HL-60 (cell line): ENCODE data around the gene GYG2.

ENCODE experiments used
- DNase-seq, 2 experiments: peaks; one replicate each; pipeline ENCODE4 v3.0.0-alpha.2; 2010 to 2020; ENCODE audit warnings: low read depth in 1 of 2, low spot score in 1 of 2
- H3K27ac ChIP-seq: fragments of 250-450 bp; sonication (Bioruptor Pico); replicated peaks from 2 replicates; pipeline ENCODE4 v1.5.1; 2020; ENCODE audit warnings: mild to moderate bottlenecking, moderate library complexity
- H3K27me3 ChIP-seq: fragments of 250-450 bp; sonication (Bioruptor Pico); 2 replicates; pipeline ENCODE4 v1.5.1; 2021; ENCODE audit warnings: mild to moderate bottlenecking, moderate library complexity; ENCODE audit not compliant: insufficient read depth, poor library complexity, severe bottlenecking
- H3K4me3 ChIP-seq: replicated peaks from 2 replicates; pipeline ENCODE4 v1.5.1; 2011; ENCODE audit warnings: mild to moderate bottlenecking, control low read depth, low read length; ENCODE audit not compliant: insufficient read depth
- GABPA ChIP-seq: IDR thresholded peaks from 2 replicates; pipeline ENCODE4 v1.6.1; 2012; ENCODE audit warnings: low read depth
- POLR2AphosphoS5 ChIP-seq: IDR thresholded peaks from 2 replicates; pipeline ENCODE4 v1.6.1; 2012; ENCODE audit warnings: low read depth
- REST ChIP-seq: IDR thresholded peaks from 2 replicates; pipeline ENCODE4 v1.6.1; 2012; ENCODE audit warnings: low read depth; ENCODE audit not compliant: insufficient replicate concordance
- SPI1 ChIP-seq: IDR thresholded peaks from 2 replicates; pipeline ENCODE4 v1.6.1; 2012; ENCODE audit warnings: low read depth, mild to moderate bottlenecking, borderline replicate concordance
- TF ChIP-seq, protein P1 (sequence below): IDR thresholded peaks from one replicate; pipeline ENCODE4 v1.5.1; 2011; ENCODE audit warnings: low read length, control low read depth, inconsistent platforms; ENCODE audit not compliant: insufficient read depth

GYG2 gene

GRCh38 chrX:2875136-2875481, 46.4 kb downstream of the GYG2 start:
- DNase-seq = no peak
- Histone ChIP-seq H3K27me3 (no peaks in the 10 kb centered on the region), H3K27ac (no peak overlapping the region), H3K4me3 (no peak overlapping the region)
- TF ChIP-seq GABPA = no peak
- TF ChIP-seq REST = no peak
- TF ChIP-seq, protein P1, sequence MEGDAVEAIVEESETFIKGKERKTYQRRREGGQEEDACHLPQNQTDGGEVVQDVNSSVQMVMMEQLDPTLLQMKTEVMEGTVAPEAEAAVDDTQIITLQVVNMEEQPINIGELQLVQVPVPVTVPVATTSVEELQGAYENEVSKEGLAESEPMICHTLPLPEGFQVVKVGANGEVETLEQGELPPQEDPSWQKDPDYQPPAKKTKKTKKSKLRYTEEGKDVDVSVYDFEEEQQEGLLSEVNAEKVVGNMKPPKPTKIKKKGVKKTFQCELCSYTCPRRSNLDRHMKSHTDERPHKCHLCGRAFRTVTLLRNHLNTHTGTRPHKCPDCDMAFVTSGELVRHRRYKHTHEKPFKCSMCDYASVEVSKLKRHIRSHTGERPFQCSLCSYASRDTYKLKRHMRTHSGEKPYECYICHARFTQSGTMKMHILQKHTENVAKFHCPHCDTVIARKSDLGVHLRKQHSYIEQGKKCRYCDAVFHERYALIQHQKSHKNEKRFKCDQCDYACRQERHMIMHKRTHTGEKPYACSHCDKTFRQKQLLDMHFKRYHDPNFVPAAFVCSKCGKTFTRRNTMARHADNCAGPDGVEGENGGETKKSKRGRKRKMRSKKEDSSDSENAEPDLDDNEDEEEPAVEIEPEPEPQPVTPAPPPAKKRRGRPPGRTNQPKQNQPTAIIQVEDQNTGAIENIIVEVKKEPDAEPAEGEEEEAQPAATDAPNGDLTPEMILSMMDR = no peak
- TF ChIP-seq POLR2AphosphoS5 = no peak
- no peak for TF ChIP-seq SPI1

DNA sequence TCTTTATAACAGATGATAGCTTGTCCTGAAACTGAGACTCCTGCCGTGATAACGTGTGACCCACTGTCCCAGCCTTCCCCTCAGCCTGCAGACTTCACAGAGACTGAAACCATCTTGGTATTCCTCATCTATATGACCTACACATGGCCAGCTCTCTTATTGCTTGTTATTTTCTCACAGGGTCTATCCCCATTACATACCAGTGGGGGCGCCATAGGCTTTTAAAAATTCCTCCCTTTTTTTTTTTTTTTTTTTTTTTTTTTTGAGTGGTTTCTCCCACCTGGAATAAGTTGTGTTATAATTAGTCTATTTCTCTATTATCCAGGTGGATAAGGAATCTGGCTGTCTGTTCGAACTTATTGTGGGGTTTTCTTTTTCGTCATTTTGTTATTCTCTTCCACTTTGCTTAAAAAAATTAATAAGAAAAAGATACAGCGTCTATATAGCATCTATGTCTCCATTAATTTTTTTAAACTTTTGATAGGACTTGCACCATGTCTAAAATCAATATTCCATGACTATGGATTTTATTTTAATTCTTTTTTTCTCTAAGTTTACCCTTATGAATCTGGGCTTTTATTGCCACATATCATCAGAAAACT, 47.2 kb downstream of the GYG2 start:
- no peak overlapping the region for H3K4me3 ChIP-seq
- no peak for TF ChIP-seq GABPA
- TF ChIP-seq, protein P1 = no peak
- no peak for TF ChIP-seq SPI1
- no peak for TF ChIP-seq POLR2AphosphoS5
- TF ChIP-seq REST = no peak
- no peak overlapping the region for H3K27ac ChIP-seq
- no peak for DNase-seq
- H3K27me3 ChIP-seq = no peaks in the 10 kb centered on the region

DNA sequence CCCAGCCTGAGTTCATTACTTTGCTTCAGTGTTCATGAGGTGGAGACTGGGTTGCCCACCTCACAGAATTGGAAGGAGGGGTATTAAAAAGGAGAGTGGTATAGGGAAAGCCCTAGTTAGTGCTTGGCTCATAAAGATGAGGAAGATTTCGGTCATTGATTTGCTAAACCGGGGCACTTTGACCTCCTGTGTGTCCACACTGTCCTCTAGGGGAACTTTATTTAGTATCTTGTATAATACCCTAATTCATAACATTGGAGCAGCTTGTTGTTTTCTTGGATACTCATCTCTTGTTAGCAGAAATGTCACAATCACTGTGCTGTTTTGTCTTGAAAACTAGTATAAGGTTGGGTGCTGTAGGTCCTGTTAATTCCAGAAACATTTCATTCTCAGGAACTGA, 49.8 kb downstream of the GYG2 start:
- Histone ChIP-seq H3K4me3 (no peak overlapping the region), H3K27me3 (no peaks in the 10 kb centered on the region), H3K27ac (no peak overlapping the region)
- no peak for DNase-seq
- no peak for TF ChIP-seq POLR2AphosphoS5
- TF ChIP-seq SPI1 = no peak
- TF ChIP-seq, protein P1 = no peak

- no peak for DNase-seq
- no peak overlapping the region for H3K4me3 ChIP-seq
- no peak overlapping the region for H3K27ac ChIP-seq
- TF ChIP-seq, protein P1 = no peak
- TF ChIP-seq REST (no peak), GABPA (no peak), POLR2AphosphoS5 (no peak), SPI1 (no peak)
- H3K27me3 ChIP-seq = no peaks in the 10 kb centered on the region
These were observed 50.9 kb downstream of the GYG2 start for GRCh38 chrX:2879670-2880069.
